NT2/D1 (cell line): Measurements from ENCODE around the gene AKAP8L.
A peak's percentile ranks its signal among the peaks of the same experiment; 100 is the strongest.

Source experiments
- DNase-seq: peaks from one replicate; pipeline ENCODE4 v3.0.0-alpha.2; 2011; ENCODE audit warnings: low read depth, low spot score
- H3K27me3 ChIP-seq: 2 replicates; pipeline ENCODE4 v1.6.0; 2011; ENCODE audit warnings: mild to moderate bottlenecking; ENCODE audit not compliant: insufficient read length, insufficient read depth
- H3K36me3 ChIP-seq: 2 replicates; pipeline ENCODE4 v1.6.1; 2011; ENCODE audit warnings: mild to moderate bottlenecking, low read length, mixed read lengths; ENCODE audit not compliant: insufficient read depth, insufficient read length
- H3K4me1 ChIP-seq: 2 replicates; pipeline ENCODE4 v1.5.1; 2011; ENCODE audit not compliant: insufficient read depth, insufficient read length
- H3K4me3 ChIP-seq: 2 replicates; pipeline ENCODE4 v1.5.1; 2011; ENCODE audit warnings: low read depth; ENCODE audit not compliant: insufficient read length
- H3K9ac ChIP-seq: 2 replicates; pipeline ENCODE4 v1.6.0; 2011; ENCODE audit warnings: low read depth; ENCODE audit not compliant: insufficient read length
- H3K9me3 ChIP-seq: 2 replicates; pipeline ENCODE4 v1.5.1; 2011; ENCODE audit warnings: mild to moderate bottlenecking, low read length; ENCODE audit not compliant: insufficient read depth
- SUZ12 ChIP-seq: IDR thresholded peaks from 2 replicates; pipeline ENCODE4 v1.6.1; 2011; ENCODE audit not compliant: insufficient read length, insufficient read depth; ENCODE audit errors: extremely low read depth
- YY1 ChIP-seq: IDR thresholded peaks from 2 replicates; pipeline ENCODE4 v1.6.1; 2011; ENCODE audit not compliant: insufficient read length, insufficient read depth
- ZNF274 ChIP-seq: IDR thresholded peaks from 2 replicates; pipeline ENCODE4 v1.6.1; 2011; ENCODE audit warnings: mild to moderate bottlenecking, low read depth, low read length

The AKAP8L gene

GRCh38 chr19:15452111-15453047 lies 33.6 kb upstream of the AKAP8L start:
- H3K4me1 ChIP-seq = peaks cover 16% of the 10 kb centered on the region
- TF ChIP-seq SUZ12 (no peak), ZNF274 (no peak), YY1 (no peak)
- no peaks in the 10 kb centered on the region for H3K9me3 ChIP-seq
- no peaks in the 10 kb centered on the region for H3K36me3 ChIP-seq
- DNase-seq = peak; percentile 89
- H3K9ac ChIP-seq = peak overlapping the region; percentile 76
- peak overlapping the region; percentile 42 for H3K4me3 ChIP-seq
- peaks cover 46% of the 10 kb centered on the region for H3K27me3 ChIP-seq

- Histone ChIP-seq H3K4me1 (peaks cover 6% of the 10 kb centered on the region), H3K4me3 (no peak overlapping the region), H3K36me3 (no peaks in the 10 kb centered on the region), H3K9me3 (no peaks in the 10 kb centered on the region), H3K9ac (no peak overlapping the region), H3K27me3 (peaks cover 28% of the 10 kb centered on the region)
- TF ChIP-seq YY1 = no peak
- no peak for TF ChIP-seq SUZ12
- TF ChIP-seq ZNF274 = no peak
- no peak for DNase-seq
Measured at GRCh38 chr19:15450528-15450890, 31.7 kb upstream of the AKAP8L start.

GRCh38 chr19:15449620-15450527 lies 31.1 kb upstream of the AKAP8L start, which contains the start of gene WIZ:
TSS of gene WIZ (minus strand) at chr19:15449956. CDS start at chr19:15448307, 1,649 bp downstream.
- DNase-seq = no peak
- Histone ChIP-seq H3K9me3 (no peaks in the 10 kb centered on the region), H3K4me1 (peaks cover 6% of the 10 kb centered on the region), H3K9ac (peak within 1 kb of the TSS; percentile 76), H3K36me3 (no peaks in the 10 kb centered on the region), H3K4me3 (peak within 1 kb of the TSS; percentile 58), H3K27me3 (peaks cover 21% of the 10 kb centered on the region)
- peak; percentile 77 for TF ChIP-seq YY1
- no peak for TF ChIP-seq ZNF274
- no peak for TF ChIP-seq SUZ12

- peak overlapping the region; percentile 76 for H3K9ac ChIP-seq
- peaks cover 4% of the 10 kb centered on the region for H3K4me1 ChIP-seq
- DNase-seq = no peak
- TF ChIP-seq YY1 (no peak), SUZ12 (no peak), ZNF274 (no peak)
- no peaks in the 10 kb centered on the region for H3K9me3 ChIP-seq
- peak overlapping the region; percentile 58 for H3K4me3 ChIP-seq
- H3K36me3 ChIP-seq = no peaks in the 10 kb centered on the region
- H3K27me3 ChIP-seq = peaks cover 13% of the 10 kb centered on the region
Measured at GRCh38 chr19:15448778-15449619, 30.2 kb upstream of the AKAP8L start.

- TF ChIP-seq ZNF274 = no peak
- TF ChIP-seq YY1 = no peak
- no peak for TF ChIP-seq SUZ12
- Histone ChIP-seq H3K9me3 (no peaks in the 10 kb centered on the region), H3K27me3 (peaks cover 5% of the 10 kb centered on the region), H3K9ac (no peak overlapping the region), H3K4me3 (no peak overlapping the region), H3K4me1 (peaks cover 3% of the 10 kb centered on the region), H3K36me3 (no peaks in the 10 kb centered on the region)
- no peak for DNase-seq
Measured at GRCh38 chr19:15448044-15448777, 29.4 kb upstream of the AKAP8L start.

GRCh38 chr19:15447057-15447456 lies 28.3 kb upstream of the AKAP8L start:
- TF ChIP-seq ZNF274 = no peak
- TF ChIP-seq SUZ12 = no peak
- TF ChIP-seq YY1 = no peak

More at GRCh38 chr19:15447057-15447456, 28.3 kb upstream of the AKAP8L start:
- no peaks in the 10 kb centered on the region for H3K4me1 ChIP-seq
- H3K9ac ChIP-seq = no peak overlapping the region
- no peaks in the 10 kb centered on the region for H3K9me3 ChIP-seq
- H3K4me3 ChIP-seq = no peak overlapping the region
- no peak for DNase-seq
- no peaks in the 10 kb centered on the region for H3K27me3 ChIP-seq
- H3K36me3 ChIP-seq = no peaks in the 10 kb centered on the region
